ENCODE data around the gene WDR75.

WDR75 gene

GRCh38 chr2:189505492-189505891, 64.2 kb downstream of the WDR75 start:
- TF ChIP-seq TCF4 (CRISPR knock-in tag; IDR thresholded peaks at IDR 0.05; ENCODE audit: borderline replicate concordance) (no peak), ZNF565 (CRISPR knock-in tag; conservative IDR thresholded peaks at IDR 0.05; ENCODE audit: low read depth) (no peak), ESRRG (CRISPR knock-in tag; IDR thresholded peaks at IDR 0.05) (no peak), ZFP30 (CRISPR knock-in tag; IDR thresholded peaks at IDR 0.05) (no peak), SNAI2 (CRISPR knock-in tag; IDR thresholded peaks at IDR 0.05) (no peak), ISL1 (CRISPR knock-in tag; IDR thresholded peaks at IDR 0.05) (no peak), CSRNP3 (CRISPR knock-in tag; IDR thresholded peaks at IDR 0.05) (no peak), ZNF8 (CRISPR knock-in tag; IDR thresholded peaks at IDR 0.05) (no peak), CREB5 (CRISPR knock-in tag; IDR thresholded peaks at IDR 0.05; ENCODE audit: low read depth) (no peak), ZFP3 (CRISPR knock-in tag; IDR thresholded peaks at IDR 0.05) (no peak), BACH2 (CRISPR knock-in tag; IDR thresholded peaks at IDR 0.05; ENCODE audit: borderline replicate concordance) (no peak), POU6F1 (CRISPR knock-in tag; IDR thresholded peaks at IDR 0.05; ENCODE audit: borderline replicate concordance, low read depth) (no peak), RARB (CRISPR knock-in tag; IDR thresholded peaks at IDR 0.05) (no peak), ZNF70 (CRISPR knock-in tag; IDR thresholded peaks at IDR 0.05) (no peak), TOX (CRISPR knock-in tag; IDR thresholded peaks at IDR 0.05; ENCODE audit: borderline replicate concordance) (no peak), TSHZ2 (CRISPR knock-in tag; IDR thresholded peaks at IDR 0.05) (no peak)
- ATAC-seq, result no peak

- no peak for TF ChIP-seq CSRNP3 (CRISPR knock-in tag; IDR thresholded peaks at IDR 0.05)
- TF ChIP-seq ZC3H10 (CRISPR knock-in tag; IDR thresholded peaks at IDR 0.05), result no peak
- no peak for TF ChIP-seq PATZ1 (CRISPR knock-in tag; IDR thresholded peaks at IDR 0.05; ENCODE audit: borderline replicate concordance)
- TF ChIP-seq ZFP30 (CRISPR knock-in tag; IDR thresholded peaks at IDR 0.05), result no peak
- TF ChIP-seq BACH2 (CRISPR knock-in tag; IDR thresholded peaks at IDR 0.05; ENCODE audit: borderline replicate concordance), result no peak
- TF ChIP-seq ISL1 (CRISPR knock-in tag; IDR thresholded peaks at IDR 0.05), result no peak
- no peak for TF ChIP-seq TCF4 (CRISPR knock-in tag; IDR thresholded peaks at IDR 0.05; ENCODE audit: borderline replicate concordance)
- ATAC-seq, result peak; percentile 31; the same call in 1 of the 3 replicates
Observed at GRCh38 chr2:189506514-189506976, 65.3 kb downstream of the WDR75 start.

All from SK-N-SH treated with all-trans-retinoic acid at 6 μM for 48 hours (cell line).